GM18498 (cell line): ENCODE measurements around the gene COMP.
"Not testable (repeated sequence)": the region's sequence is repeated elsewhere in the genome, so short reads cannot be mapped to it uniquely, and the experiment has no call there.

Source experiments
- ATAC-seq: cut with Tn5 transposase; IDR thresholded peaks from one replicate; pipeline ENCODE4 v1.9.1; 2021; ENCODE audit warnings: mild to moderate bottlenecking, moderate library complexity; ENCODE audit not compliant: unreplicated experiment

COMP gene

GRCh38 chr19:18749362-18750231 lies 41.5 kb downstream of the COMP start:
- no peak for ATAC-seq

DNA sequence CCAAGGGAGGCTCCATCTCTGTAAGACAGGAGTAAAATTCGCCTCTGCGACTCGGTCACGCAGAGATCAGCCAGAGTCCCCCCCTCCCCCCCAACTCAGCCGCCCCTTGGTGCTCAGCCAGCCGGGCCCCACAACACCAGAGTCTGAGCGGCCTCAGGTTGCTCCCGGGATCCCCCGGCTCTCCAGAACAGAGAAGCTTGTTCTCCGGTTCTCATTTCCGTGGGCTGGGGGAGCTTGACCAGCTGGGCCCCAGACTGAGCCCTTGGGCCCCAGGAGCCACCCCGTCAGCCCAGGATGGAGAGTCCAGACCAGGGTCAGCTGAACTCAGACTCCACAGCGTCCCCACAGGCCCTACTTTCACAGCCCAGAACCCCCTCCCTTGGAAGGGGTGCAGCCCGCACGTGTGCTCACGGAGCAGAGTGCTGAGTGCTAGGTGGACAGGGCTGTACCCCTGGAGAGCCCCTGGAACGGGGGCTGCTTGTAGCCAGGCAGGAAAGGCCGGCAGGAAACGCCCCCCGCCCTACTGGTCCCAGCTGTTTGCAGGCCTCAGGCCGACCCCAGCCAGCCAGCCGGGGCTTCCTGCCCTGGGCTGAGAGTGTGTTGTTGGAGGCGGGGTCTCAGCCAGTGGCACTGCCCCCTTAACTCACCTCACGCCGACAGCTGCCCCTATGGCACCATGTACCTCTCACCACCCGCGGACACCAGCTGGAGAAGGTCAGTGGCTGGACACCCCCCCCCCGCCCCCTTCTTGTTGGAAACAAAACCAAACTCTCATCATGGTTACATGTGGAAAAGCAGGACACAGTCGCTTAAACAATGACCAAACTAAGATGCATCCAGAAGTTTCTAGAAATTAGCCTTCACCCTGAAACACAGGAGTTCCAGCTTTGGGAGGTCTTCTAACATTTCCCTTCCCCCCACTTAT lies 44.4 kb downstream of the COMP start:
- ATAC-seq, result no peak

- ATAC-seq, result no peak
These were observed 45.2 kb downstream of the COMP start for GRCh38 chr19:18745931-18746330.

GRCh38 chr19:18745012-18745735 lies 45.9 kb downstream of the COMP start:
- no peak for ATAC-seq

DNA sequence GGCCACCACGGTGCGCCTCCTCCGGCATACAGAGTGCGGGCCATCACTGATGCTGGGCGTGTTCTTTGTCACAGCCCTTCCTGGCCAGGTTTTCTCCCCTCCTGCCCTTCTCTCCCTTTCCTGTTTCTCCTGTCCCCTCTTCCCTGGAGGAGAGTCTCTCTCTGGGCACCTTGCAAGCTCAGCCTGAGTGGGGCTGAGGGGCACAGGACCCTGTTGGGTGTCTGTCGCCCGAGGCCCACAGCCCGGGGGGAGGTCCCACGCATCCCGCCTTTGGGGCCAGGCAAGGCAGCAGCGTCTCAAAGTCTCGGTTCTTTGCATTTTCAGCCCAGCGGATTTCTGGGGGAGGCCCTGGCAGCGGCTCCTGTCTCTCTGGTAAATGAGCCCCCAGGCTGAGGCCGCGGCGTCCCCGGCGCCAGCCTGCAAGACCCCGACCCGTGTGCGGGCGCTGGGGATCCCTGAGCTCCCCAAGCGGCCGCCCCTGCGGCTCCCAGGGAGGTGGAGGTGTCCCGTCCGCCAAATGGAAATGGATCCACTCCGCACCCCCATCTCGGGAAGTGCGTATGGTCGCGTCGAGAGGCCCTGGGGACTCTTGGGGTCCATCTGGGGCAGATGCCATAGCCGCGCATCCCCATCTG lies 47.2 kb downstream of the COMP start:
- no peak for ATAC-seq

DNA sequence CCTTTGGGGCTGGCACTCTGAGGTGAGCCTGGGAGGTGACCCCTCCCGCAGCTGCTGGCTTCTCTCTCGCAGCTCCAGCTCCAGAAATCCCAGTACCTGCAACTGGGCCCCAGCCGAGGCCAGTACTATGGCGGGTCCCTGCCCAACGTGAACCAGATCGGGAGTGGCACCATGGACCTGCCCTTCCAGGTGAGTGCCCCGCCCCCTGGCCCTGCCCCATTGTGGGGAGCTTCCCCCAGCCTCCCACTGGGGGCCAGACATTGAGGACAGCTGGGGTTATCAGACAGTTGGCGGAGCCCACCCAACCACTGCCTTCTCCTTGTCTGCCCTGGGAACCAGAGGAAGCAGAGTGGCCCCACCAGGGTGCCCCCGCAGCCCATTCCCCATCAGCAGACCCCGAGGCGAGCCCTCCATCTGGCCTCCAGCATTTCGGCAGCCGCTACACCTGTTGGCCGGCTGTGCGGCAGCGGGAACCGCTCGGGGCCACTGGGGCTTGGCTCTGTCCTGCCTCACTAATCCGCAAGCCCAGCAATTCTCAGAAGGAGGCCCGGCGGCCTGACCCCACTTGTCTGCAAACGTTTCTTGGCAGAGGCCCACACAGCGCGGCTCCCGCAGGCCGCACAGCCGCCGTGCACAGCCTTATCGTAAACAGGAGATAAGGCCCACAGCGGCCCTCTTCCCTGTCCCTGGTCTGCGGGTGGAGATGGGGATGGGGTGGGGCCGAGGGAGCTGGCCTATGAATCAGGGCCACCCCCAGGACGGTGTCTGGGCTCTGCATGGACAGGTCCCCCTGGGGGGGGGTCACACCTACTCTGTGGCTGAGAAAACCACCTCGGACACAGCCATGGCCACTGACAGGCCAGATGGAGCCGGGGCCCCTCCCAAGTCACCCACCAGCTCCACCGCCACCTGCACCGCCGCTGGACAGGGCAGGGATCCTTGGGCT lies 48.0 kb downstream of the COMP start:
- no peak for ATAC-seq

- no peak for ATAC-seq
These were observed 48.8 kb downstream of the COMP start for GRCh38 chr19:18742324-18742723.

- no peak for ATAC-seq
These were observed 49.7 kb downstream of the COMP start for GRCh38 chr19:18741124-18742121.

DNA sequence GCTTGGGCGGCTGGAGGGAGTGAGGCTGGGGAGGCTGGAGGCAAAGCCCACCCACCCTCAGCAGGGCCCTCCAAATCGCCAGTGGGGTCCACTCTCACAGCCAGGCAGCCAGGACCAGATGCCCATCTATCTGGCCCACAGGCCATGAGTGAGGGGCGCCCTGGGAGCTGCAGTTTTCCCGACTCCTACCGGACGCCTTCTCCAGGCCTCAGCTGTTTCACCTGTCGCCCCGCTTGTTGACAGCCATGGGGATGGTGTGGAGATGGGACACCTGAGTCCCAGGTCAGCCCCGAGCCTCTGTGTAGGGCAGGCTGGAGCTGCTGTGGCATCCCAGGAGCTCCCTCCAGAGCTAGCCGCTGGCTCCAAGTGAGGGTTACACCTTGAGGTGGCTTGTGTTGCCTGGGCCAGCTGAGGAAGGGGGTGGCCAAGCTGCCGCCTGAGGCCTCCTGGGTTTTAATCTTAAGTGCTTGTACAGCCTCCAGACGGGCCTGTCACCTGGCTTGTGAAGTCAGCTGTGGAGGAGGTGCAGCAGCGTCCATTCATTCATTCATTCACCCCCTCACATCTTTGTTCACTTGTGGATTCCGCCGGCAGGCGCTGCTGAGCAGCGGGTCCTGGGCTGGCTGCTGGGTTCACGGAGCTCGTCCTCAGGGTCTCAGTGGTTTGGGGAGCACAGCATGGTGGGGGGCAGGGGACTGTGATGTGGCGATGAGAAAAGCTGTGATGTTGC lies 52.0 kb downstream of the COMP start:
- ATAC-seq, result no peak

DNA sequence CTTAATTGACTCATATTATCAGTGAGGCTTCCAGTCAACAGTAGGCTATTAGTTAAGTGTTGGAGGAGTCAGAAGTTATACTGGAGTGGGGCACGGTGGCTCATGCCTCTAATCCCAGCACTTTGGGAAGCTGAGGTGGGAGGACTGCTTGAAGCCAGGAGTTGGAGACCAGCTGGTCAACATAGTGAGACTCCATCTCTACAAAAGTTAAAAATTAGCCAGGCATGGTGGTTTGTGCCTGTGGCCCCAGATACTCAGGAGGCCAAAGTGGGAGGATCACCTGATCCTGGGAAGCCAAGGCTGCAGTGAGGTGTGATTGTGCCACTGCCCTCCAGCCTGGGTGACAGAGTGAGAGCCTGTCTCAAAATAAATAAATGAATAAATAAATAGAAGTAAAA lies 53.2 kb downstream of the COMP start:
- no peak for ATAC-seq

- no peak for ATAC-seq
These were observed 53.7 kb downstream of the COMP start for GRCh38 chr19:18737337-18737953.

DNA sequence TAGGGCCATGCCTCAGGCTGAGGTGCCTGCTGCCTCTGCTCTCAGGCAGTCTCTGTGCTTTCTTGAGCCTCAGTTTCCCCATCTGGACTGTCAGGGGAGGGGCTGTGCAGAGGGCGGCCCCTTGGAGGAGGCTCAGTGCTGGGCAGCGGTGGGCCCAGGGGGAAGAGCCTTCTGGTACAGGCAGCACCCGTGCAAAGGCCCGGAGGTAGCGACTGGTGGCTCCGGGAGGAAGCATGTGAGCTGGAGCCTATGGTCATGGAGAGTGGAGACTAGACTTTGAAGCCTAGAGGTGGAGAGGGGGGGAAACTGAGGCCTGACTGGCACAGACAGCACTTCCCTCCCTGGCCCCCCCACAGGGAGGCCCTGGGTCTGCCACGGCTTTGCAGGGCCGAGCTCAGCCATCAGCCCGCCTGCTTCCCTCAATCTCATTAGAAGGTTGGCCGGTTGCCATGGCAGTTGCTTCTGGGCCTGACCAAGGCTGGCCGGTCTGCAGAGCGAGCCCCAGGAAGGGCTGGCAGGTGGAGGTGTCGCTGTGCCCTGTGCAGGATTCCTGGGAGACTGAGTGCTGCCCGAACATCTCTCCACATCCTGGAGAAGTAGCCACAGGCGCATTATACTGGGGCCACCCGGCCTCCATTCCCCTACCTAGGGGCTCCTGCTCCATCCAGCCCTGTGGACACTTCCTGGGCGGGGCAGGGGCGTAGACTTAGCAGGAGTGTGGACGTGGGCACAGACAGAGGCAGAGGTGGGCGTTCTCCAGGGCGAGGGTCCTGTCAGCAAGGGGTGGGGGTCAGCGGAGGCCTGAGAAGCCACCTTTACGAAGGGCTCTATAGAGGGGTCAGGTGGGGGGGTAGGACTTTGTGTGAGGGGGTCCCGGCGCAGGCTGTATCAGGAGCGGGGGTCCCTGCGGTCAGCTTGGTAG lies 54.4 kb downstream of the COMP start:
- ATAC-seq, result no peak

GRCh38 chr19:18735752-18736151 lies 55.4 kb downstream of the COMP start:
- ATAC-seq, result no peak

DNA sequence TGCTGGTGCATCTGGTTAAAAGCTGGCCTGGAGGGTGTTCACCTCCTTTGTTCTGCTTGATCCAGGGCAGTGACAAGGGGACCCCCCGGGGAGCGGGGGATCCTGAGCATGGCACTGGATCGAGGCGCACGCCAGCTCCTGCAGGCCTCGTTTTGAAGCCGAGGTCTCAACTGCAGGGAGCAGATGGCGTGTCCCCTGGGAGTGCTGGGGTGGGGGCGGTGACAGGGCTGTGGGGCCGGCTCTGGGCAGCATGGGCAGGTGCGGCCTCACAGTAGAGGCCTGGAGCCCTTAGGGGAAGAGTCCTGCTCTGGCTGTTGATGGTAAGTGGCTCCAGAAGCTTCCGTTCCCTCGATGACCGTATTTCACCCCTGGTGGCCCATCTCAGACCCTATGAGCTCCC lies 55.8 kb downstream of the COMP start:
- ATAC-seq, result no peak

- ATAC-seq, result not testable (repeated sequence)
These were observed 57.3 kb downstream of the COMP start for GRCh38 chr19:18733762-18734332.

DNA sequence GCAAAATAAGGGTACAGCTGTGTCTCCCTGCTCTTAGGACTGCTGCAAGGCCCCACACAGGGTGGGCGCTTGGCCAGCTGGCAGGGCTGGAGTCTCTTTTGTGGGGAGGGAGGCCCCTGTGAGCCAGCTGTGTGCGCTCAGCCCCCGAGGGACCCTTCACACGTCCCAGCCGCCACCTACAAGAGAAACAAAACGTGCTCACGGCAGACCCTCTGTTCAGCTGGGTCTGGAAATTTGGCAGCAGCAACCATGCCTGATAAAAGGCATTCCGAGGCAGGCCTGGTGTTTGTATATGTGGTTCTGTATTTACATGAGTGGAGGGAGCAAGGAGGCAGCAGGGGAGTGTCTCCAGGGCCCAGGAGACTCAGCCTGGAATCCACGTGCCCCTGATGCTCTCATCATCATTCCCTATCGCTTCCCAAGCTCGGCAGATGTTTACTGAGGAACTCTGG lies 57.9 kb downstream of the COMP start:
- no peak for ATAC-seq
